H9 (cell line): ENCODE measurements around the gene PRPF40A. TPM values are rescaled to one million over a fixed set of nuclear protein-coding genes. Genes with fewer than 3 reads are reported as not detected.

ENCODE experiments used
- DNase-seq: peaks from one replicate; pipeline ENCODE4 v3.0.0-alpha.2; 2017
- H2AFZ ChIP-seq: one replicate; pipeline ENCODE4 v1.6.1; 2013; ENCODE audit warnings: mild to moderate bottlenecking, low read length, control low read depth, moderate library complexity
- H2AK5ac ChIP-seq: 2 replicates; pipeline ENCODE4 v1.6.1; 2013; ENCODE audit warnings: low read length, control low read depth, mixed read lengths; ENCODE audit not compliant: insufficient read length
- H2BK120ac ChIP-seq: one replicate; pipeline ENCODE4 v1.6.1; 2013; ENCODE audit warnings: low read depth, mild to moderate bottlenecking, low read length, control low read depth, inconsistent platforms; ENCODE audit not compliant: poor library complexity, severe bottlenecking
- H2BK12ac ChIP-seq: 2 replicates; pipeline ENCODE4 v1.6.1; 2013; ENCODE audit warnings: low read length, control low read depth, mixed read lengths, low read depth; ENCODE audit not compliant: insufficient read length
- H2BK15ac ChIP-seq: 2 replicates; pipeline ENCODE4 v1.6.1; 2013; ENCODE audit warnings: low read depth, low read length, control low read depth
- H2BK20ac ChIP-seq: one replicate; pipeline ENCODE4 v1.6.1; 2013; ENCODE audit warnings: low read depth, mild to moderate bottlenecking, low read length, control low read depth, inconsistent platforms; ENCODE audit not compliant: poor library complexity, severe bottlenecking
- H2BK5ac ChIP-seq: 2 replicates; pipeline ENCODE4 v1.6.1; 2013; ENCODE audit warnings: low read length, control low read depth, mixed read lengths; ENCODE audit not compliant: insufficient read length
- H3K14ac ChIP-seq: 2 replicates; pipeline ENCODE4 v1.6.1; 2013; ENCODE audit warnings: low read length, control low read depth; ENCODE audit not compliant: insufficient read depth
- H3K18ac ChIP-seq: 2 replicates; pipeline ENCODE4 v1.6.1; 2013; ENCODE audit warnings: low read depth, mild to moderate bottlenecking, mixed read lengths, low read length, control low read depth; ENCODE audit not compliant: insufficient read length
- H3K23ac ChIP-seq: 2 replicates; pipeline ENCODE4 v1.6.1; 2013; ENCODE audit warnings: low read length, control low read depth, mixed read lengths, low read depth; ENCODE audit not compliant: insufficient read length
- H3K23me2 ChIP-seq: 2 replicates; pipeline ENCODE4 v1.6.1; 2013; ENCODE audit warnings: low read depth, mild to moderate bottlenecking, mixed read lengths, low read length, control low read depth; ENCODE audit not compliant: insufficient read length, poor library complexity, severe bottlenecking
- H3K27ac ChIP-seq: 2 replicates; pipeline ENCODE4 v1.5.1; 2013; ENCODE audit warnings: low read length, control low read depth, mixed read lengths, low read depth; ENCODE audit not compliant: insufficient read length
- H3K27me3 ChIP-seq: 2 replicates; pipeline ENCODE4 v1.6.1; 2013; ENCODE audit warnings: low read length, control low read depth, inconsistent platforms; ENCODE audit not compliant: insufficient read depth
- H3K4ac ChIP-seq: 2 replicates; pipeline ENCODE4 v1.6.1; 2013; ENCODE audit warnings: low read depth, mild to moderate bottlenecking, control low read depth, inconsistent platforms, low read length, moderate library complexity
- H3K4me1 ChIP-seq: 2 replicates; pipeline ENCODE4 v1.6.1; 2013; ENCODE audit warnings: low read length, control low read depth, inconsistent platforms; ENCODE audit not compliant: insufficient read depth
- H3K4me2 ChIP-seq: 2 replicates; pipeline ENCODE4 v1.6.1; 2013; ENCODE audit warnings: low read length, control low read depth, mixed read lengths; ENCODE audit not compliant: insufficient read length, insufficient read depth
- H3K56ac ChIP-seq: 2 replicates; pipeline ENCODE4 v1.6.1; 2013; ENCODE audit warnings: low read depth, mild to moderate bottlenecking, mixed read lengths, low read length, control low read depth; ENCODE audit not compliant: insufficient read length
- H3K79me1 ChIP-seq: 2 replicates; pipeline ENCODE4 v1.6.1; 2013; ENCODE audit warnings: low read depth, mild to moderate bottlenecking, moderate library complexity, low read length, control low read depth, inconsistent platforms; ENCODE audit not compliant: insufficient read depth, poor library complexity, severe bottlenecking
- H3K79me2 ChIP-seq: 2 replicates; pipeline ENCODE4 v1.6.1; 2013; ENCODE audit warnings: low read length, control low read depth, inconsistent platforms; ENCODE audit not compliant: insufficient read depth
- H3K9ac ChIP-seq: 2 replicates; pipeline ENCODE4 v1.6.1; 2013; ENCODE audit warnings: low read length, control low read depth, mixed read lengths; ENCODE audit not compliant: insufficient read length; ENCODE audit errors: extremely low read depth
- H3K9me3 ChIP-seq: one replicate; pipeline ENCODE4 v1.6.1; 2013; ENCODE audit warnings: low read depth, low read length, inconsistent platforms; ENCODE audit not compliant: control insufficient read depth
- H3T11ph ChIP-seq: one replicate; pipeline ENCODE4 v1.6.1; 2013; ENCODE audit warnings: mild to moderate bottlenecking, low read length, control low read depth, inconsistent platforms
- H4K20me1 ChIP-seq: one replicate; pipeline ENCODE4 v1.6.1; 2013; ENCODE audit not compliant: control insufficient read depth, insufficient read length, insufficient read depth
- H4K5ac ChIP-seq: 2 replicates; pipeline ENCODE4 v1.6.1; 2013; ENCODE audit warnings: low read depth, mild to moderate bottlenecking, mixed read lengths, low read length, control low read depth; ENCODE audit not compliant: insufficient read length
- H4K8ac ChIP-seq: replicated peaks from 2 replicates; pipeline ENCODE4 v1.6.1; 2013; ENCODE audit warnings: low read length, control low read depth, mixed read lengths, low read depth; ENCODE audit not compliant: insufficient read length
- H4K91ac ChIP-seq: 2 replicates; pipeline ENCODE4 v1.6.1; 2013; ENCODE audit warnings: low read depth, mild to moderate bottlenecking, moderate library complexity, mixed read lengths, low read length, control low read depth; ENCODE audit not compliant: insufficient read length
- H3K27ac Mint-ChIP-seq, 3 experiments: 2 replicates in 2 of 3; 3 replicates in 1 of 3; pipeline ENCODE4 v1.8.0; 2020 to 2021; ENCODE audit warnings: mixed read lengths in 3 of 3, mild to moderate bottlenecking in 1 of 3, moderate library complexity in 1 of 3
- H3K27me3 Mint-ChIP-seq: 2 replicates; pipeline ENCODE4 v1.8.0; 2021; ENCODE audit warnings: low read depth, mild to moderate bottlenecking, moderate library complexity, mixed read lengths
- H3K36me3 Mint-ChIP-seq, 3 experiments: 2 replicates in 2 of 3; 3 replicates in 1 of 3; pipeline ENCODE4 v1.8.0; 2020 to 2021; ENCODE audit warnings: low read depth in 3 of 3, mixed read lengths in 3 of 3; ENCODE audit not compliant: insufficient read depth in 1 of 3
- H3K4me1 Mint-ChIP-seq, 2 experiments: 2 replicates each; pipeline ENCODE4 v1.8.0; 2020; ENCODE audit warnings: mixed read lengths in 2 of 2
- H3K4me3 Mint-ChIP-seq, 2 experiments: 2 replicates in 1 of 2; 3 replicates in 1 of 2; pipeline ENCODE4 v1.8.0; 2020 to 2021; ENCODE audit warnings: mild to moderate bottlenecking in 2 of 2, mixed read lengths in 2 of 2, moderate library complexity in 1 of 2
- H3K9me3 Mint-ChIP-seq, 2 experiments: 2 replicates in 1 of 2; 3 replicates in 1 of 2; pipeline ENCODE4 v1.8.0; 2020; ENCODE audit warnings: mild to moderate bottlenecking in 2 of 2, mixed read lengths in 2 of 2, moderate library complexity in 1 of 2
- CTCF ChIP-seq: fragments of 200-600 bp; sonication (generic); conservative IDR thresholded peaks from 3 replicates; pipeline ENCODE4 v1.8.0; 2021; ENCODE audit warnings: antibody characterized with exemption, mild to moderate bottlenecking
- total RNA-seq: library from RNA; stranded (reverse); gene quantifications from 2 replicates; pipeline ENCODE4 v1.2.1, GENCODE V29; 2021

The PRPF40A gene
- total RNA-seq, 1 experiment from 2014 or later = 158 TPM

- Histone ChIP-seq H3K4ac (no peak overlapping the region), H3K4me1 (no peaks in the 10 kb centered on the region), H3K4me2 (no peak overlapping the region), H2AFZ (no peak overlapping the region), H4K20me1 (no peaks in the 10 kb centered on the region), H2BK12ac (no peak overlapping the region), H3K27ac (no peak overlapping the region), H3K18ac (no peak overlapping the region), H3K9me3 (no peaks in the 10 kb centered on the region), H2BK20ac (no peak overlapping the region), H4K5ac (no peak overlapping the region), H3K56ac (no peak overlapping the region), H4K91ac (no peak overlapping the region), H3K9ac (no peak overlapping the region), H3K23ac (no peak overlapping the region), H3K79me2 (no peaks in the 10 kb centered on the region; the same call in 1 of the 2 replicates), H4K8ac (no peak overlapping the region), H3T11ph (no peak overlapping the region), H2BK5ac (no peak overlapping the region), H3K27me3 (no peaks in the 10 kb centered on the region), H2BK15ac (no peak overlapping the region), H3K23me2 (no peaks in the 10 kb centered on the region), H3K79me1 (peaks cover 3% of the 10 kb centered on the region), H3K14ac (no peak overlapping the region), H2BK120ac (no peak overlapping the region), H2AK5ac (no peak overlapping the region)
- Mint-ChIP-seq H3K4me3 (no peak overlapping the region), H3K27me3 (no peaks in the 10 kb centered on the region), H3K27ac (no peak overlapping the region), H3K4me1 (no peaks in the 10 kb centered on the region), H3K36me3 (peaks cover 57 to 86% (median 85%) of the 10 kb centered on the region in 3 experiments), H3K9me3 (peaks cover 0 to 5% of the 10 kb centered on the region in 2 experiments; a peak in 3 of 5 replicates)
- TF ChIP-seq CTCF = no peak
- DNase-seq = no peak
These were observed 33.9 kb downstream of the PRPF40A start for GRCh38 chr2:152683400-152683799.
